Thoracic aorta (tissue), 2 donors: ENCODE measurements around the gene DNA2. TPM values are rescaled to one million over a fixed set of nuclear protein-coding genes. Genes with fewer than 3 reads are reported as not detected.

Experiments
- ATAC-seq: fragments of 150-250 bp; one replicate; pipeline ENCODE4 v1.8.0; 2017; ENCODE audit warnings: low read depth; ENCODE audit not compliant: insufficient number of reproducible peaks, low FRiP score
- DNase-seq: peaks from one replicate; pipeline ENCODE4 v3.0.0-alpha.2; 2020; ENCODE audit warnings: low spot score
- H3K27ac ChIP-seq, 2 donors: fragments of 200-600 bp; sonication (generic); 1 replicate in 1 of 2; 2 replicates in 1 of 2; pipeline ENCODE4 v1.5.1; 2016; ENCODE audit warnings: mild to moderate bottlenecking in 2 of 2, moderate library complexity in 2 of 2
- H3K27me3 ChIP-seq: fragments of 200-600 bp; sonication (generic); replicated peaks from 2 replicates; pipeline ENCODE4 v1.6.0; 2016; ENCODE audit warnings: mild to moderate bottlenecking; ENCODE audit not compliant: insufficient read depth
- H3K36me3 ChIP-seq: fragments of 200-600 bp; sonication (generic); one replicate; pipeline ENCODE4 v1.5.1; 2016
- H3K4me1 ChIP-seq, 2 donors: fragments of 200-600 bp; sonication (generic); 1 replicate in 1 of 2; 2 replicates in 1 of 2; pipeline versions ENCODE4 v1.5.1 to v1.6.0; 2016; ENCODE audit warnings: low read depth in 2 of 2, mild to moderate bottlenecking in 1 of 2; ENCODE audit not compliant: control insufficient read depth in 1 of 2
- H3K4me3 ChIP-seq: fragments of 200-600 bp; sonication (generic); 2 replicates; pipeline ENCODE4 v1.5.1; 2016; ENCODE audit warnings: mild to moderate bottlenecking
- H3K9me3 ChIP-seq: fragments of 200-600 bp; sonication (generic); 2 replicates; pipeline ENCODE4 v1.5.1; 2016
- CTCF ChIP-seq: fragments of 200-600 bp; sonication (generic); IDR thresholded peaks from one replicate; pipeline ENCODE4 v1.5.1; 2019; ENCODE audit warnings: antibody characterized with exemption
- total RNA-seq, 2 donors: library from RNA; depleted of rRNA; stranded (reverse); fragments of >200 nt; gene quantifications; one replicate each; pipeline versions ENCODE4 v1.1.0 to v1.2.3, GENCODE V29; 2016

The DNA2 gene
- total RNA-seq, 2 donors from 2014 or later, result 1.6 to 5.1 TPM

- ATAC-seq, result no peak
- no peak for TF ChIP-seq CTCF
Measured at GRCh38 chr10:68385740-68386139, 86.0 kb downstream of the DNA2 start.

GRCh38 chr10:68371604-68372003, 100.2 kb downstream of the DNA2 start:
- peaks cover 5% of the 10 kb centered on the region for H3K9me3 ChIP-seq
- no peak overlapping the region for H3K4me3 ChIP-seq
- no peak for ATAC-seq
- no peak overlapping the region for H3K27ac ChIP-seq
- peaks cover 36% of the 10 kb centered on the region for H3K36me3 ChIP-seq
- no peaks in the 10 kb centered on the region for H3K4me1 ChIP-seq
- no peak for DNase-seq
- TF ChIP-seq CTCF, result no peak
- H3K27me3 ChIP-seq, result no peaks in the 10 kb centered on the region

More at GRCh38 chr10:68385740-68386139, 86.0 kb downstream of the DNA2 start:
- Histone ChIP-seq H3K4me1 (no peaks in the 10 kb centered on the region), H3K36me3 (peaks cover 48% of the 10 kb centered on the region), H3K27ac (no peak overlapping the region), H3K9me3 (no peaks in the 10 kb centered on the region), H3K4me3 (no peak overlapping the region), H3K27me3 (no peaks in the 10 kb centered on the region)
- DNase-seq, result no peak

GRCh38 chr10:68367121-68367520, 104.7 kb downstream of the DNA2 start:
- no peak for TF ChIP-seq CTCF
- no peaks in the 10 kb centered on the region for H3K27me3 ChIP-seq
- no peaks in the 10 kb centered on the region for H3K4me1 ChIP-seq
- no peak for ATAC-seq
- H3K9me3 ChIP-seq, result peaks cover 5% of the 10 kb centered on the region
- H3K4me3 ChIP-seq, result no peak overlapping the region
- H3K27ac ChIP-seq, result no peak overlapping the region
- DNase-seq, result no peak
- peaks cover 29% of the 10 kb centered on the region for H3K36me3 ChIP-seq

GRCh38 chr10:68366600-68366999, 105.2 kb downstream of the DNA2 start:
- no peak overlapping the region for H3K4me3 ChIP-seq
- H3K4me1 ChIP-seq, result no peaks in the 10 kb centered on the region
- TF ChIP-seq CTCF, result no peak
- DNase-seq (no peak), ATAC-seq (no peak)
- no peak overlapping the region for H3K27ac ChIP-seq
- H3K27me3 ChIP-seq, result no peaks in the 10 kb centered on the region
- peaks cover 24% of the 10 kb centered on the region for H3K36me3 ChIP-seq
- H3K9me3 ChIP-seq, result no peaks in the 10 kb centered on the region

GRCh38 chr10:68365611-68366010, 106.2 kb downstream of the DNA2 start:
- no peak for TF ChIP-seq CTCF
- Histone ChIP-seq H3K27me3 (no peaks in the 10 kb centered on the region), H3K27ac (no peak overlapping the region), H3K9me3 (no peaks in the 10 kb centered on the region), H3K4me1 (no peaks in the 10 kb centered on the region), H3K4me3 (no peak overlapping the region), H3K36me3 (peaks cover 18% of the 10 kb centered on the region)
- DNase-seq (no peak), ATAC-seq (no peak)
